Parathyroid adenoma (tissue), 2 donors: Measurements from ENCODE around the gene EEF1G.

Experiments used
- H2AFZ ChIP-seq: fragments of 300-600 bp; sonication (generic); one replicate; pipeline ENCODE4 v1.7.0; 2017; ENCODE audit warnings: antibody characterized with exemption, mild to moderate bottlenecking
- H3K27ac ChIP-seq: fragments of 300-600 bp; sonication (generic); one replicate; pipeline ENCODE4 v1.7.0; 2017
- H3K27me3 ChIP-seq: fragments of 300-600 bp; sonication (generic); one replicate; pipeline ENCODE4 v1.7.0; 2017; ENCODE audit warnings: low read length; ENCODE audit not compliant: control insufficient read depth, insufficient read depth
- H3K36me3 ChIP-seq: fragments of 300-600 bp; sonication (generic); one replicate; pipeline ENCODE4 v1.7.0; 2017; ENCODE audit warnings: low read length; ENCODE audit not compliant: control insufficient read depth, insufficient read depth
- H3K4me1 ChIP-seq: fragments of 300-600 bp; sonication (generic); one replicate; pipeline ENCODE4 v1.7.0; 2017; ENCODE audit warnings: control low read depth
- H3K4me2 ChIP-seq: fragments of 300-600 bp; sonication (generic); one replicate; pipeline ENCODE4 v1.7.0; 2017; ENCODE audit warnings: low read length
- H3K4me3 ChIP-seq: fragments of 300-600 bp; sonication (generic); one replicate; pipeline ENCODE4 v1.7.0; 2017; ENCODE audit warnings: low read depth, low read length
- H3K79me2 ChIP-seq: fragments of 300-600 bp; sonication (generic); one replicate; pipeline ENCODE4 v1.7.0; 2017; ENCODE audit warnings: control low read depth
- H3K9ac ChIP-seq: fragments of 300-600 bp; sonication (generic); one replicate; pipeline ENCODE4 v1.7.0; 2017; ENCODE audit warnings: mild to moderate bottlenecking
- H3K9me3 ChIP-seq: fragments of 300-600 bp; sonication (generic); one replicate; pipeline ENCODE4 v1.7.0; 2017; ENCODE audit warnings: low read length; ENCODE audit not compliant: control insufficient read depth
- TF ChIP-seq, protein P1 (sequence below): fragments of 300-600 bp; sonication (generic); IDR thresholded peaks from one replicate; pipeline ENCODE4 v1.7.0; 2017; ENCODE audit warnings: antibody characterized with exemption, mild to moderate bottlenecking
- donor health status: primary hyperparathyroidism.

The EEF1G gene

GRCh38 chr11:62611705-62612365, 38.1 kb upstream of the EEF1G start:
- Histone ChIP-seq H3K9ac (peak overlapping the region; percentile 37), H2AFZ (peak overlapping the region; percentile 73), H3K4me2 (peak overlapping the region; percentile 73), H3K9me3 (no peaks in the 10 kb centered on the region), H3K27me3 (no peaks in the 10 kb centered on the region), H3K4me3 (peak overlapping the region; percentile 63), H3K79me2 (no peaks in the 10 kb centered on the region), H3K27ac (peak overlapping the region; percentile 83), H3K36me3 (no peaks in the 10 kb centered on the region), H3K4me1 (no peaks in the 10 kb centered on the region)
- TF ChIP-seq, protein P1, sequence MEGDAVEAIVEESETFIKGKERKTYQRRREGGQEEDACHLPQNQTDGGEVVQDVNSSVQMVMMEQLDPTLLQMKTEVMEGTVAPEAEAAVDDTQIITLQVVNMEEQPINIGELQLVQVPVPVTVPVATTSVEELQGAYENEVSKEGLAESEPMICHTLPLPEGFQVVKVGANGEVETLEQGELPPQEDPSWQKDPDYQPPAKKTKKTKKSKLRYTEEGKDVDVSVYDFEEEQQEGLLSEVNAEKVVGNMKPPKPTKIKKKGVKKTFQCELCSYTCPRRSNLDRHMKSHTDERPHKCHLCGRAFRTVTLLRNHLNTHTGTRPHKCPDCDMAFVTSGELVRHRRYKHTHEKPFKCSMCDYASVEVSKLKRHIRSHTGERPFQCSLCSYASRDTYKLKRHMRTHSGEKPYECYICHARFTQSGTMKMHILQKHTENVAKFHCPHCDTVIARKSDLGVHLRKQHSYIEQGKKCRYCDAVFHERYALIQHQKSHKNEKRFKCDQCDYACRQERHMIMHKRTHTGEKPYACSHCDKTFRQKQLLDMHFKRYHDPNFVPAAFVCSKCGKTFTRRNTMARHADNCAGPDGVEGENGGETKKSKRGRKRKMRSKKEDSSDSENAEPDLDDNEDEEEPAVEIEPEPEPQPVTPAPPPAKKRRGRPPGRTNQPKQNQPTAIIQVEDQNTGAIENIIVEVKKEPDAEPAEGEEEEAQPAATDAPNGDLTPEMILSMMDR = no peak

- Histone ChIP-seq H3K36me3 (no peaks in the 10 kb centered on the region), H3K9me3 (no peaks in the 10 kb centered on the region), H2AFZ (peak overlapping the region; percentile 73), H3K4me3 (peak overlapping the region; percentile 63), H3K4me2 (peak overlapping the region; percentile 73), H3K9ac (no peak overlapping the region), H3K4me1 (no peaks in the 10 kb centered on the region), H3K79me2 (no peaks in the 10 kb centered on the region), H3K27me3 (no peaks in the 10 kb centered on the region), H3K27ac (peak overlapping the region; percentile 83)
- TF ChIP-seq, protein P1 = no peak
Observed at GRCh38 chr11:62610814-62611704, 37.4 kb upstream of the EEF1G start.

DNA sequence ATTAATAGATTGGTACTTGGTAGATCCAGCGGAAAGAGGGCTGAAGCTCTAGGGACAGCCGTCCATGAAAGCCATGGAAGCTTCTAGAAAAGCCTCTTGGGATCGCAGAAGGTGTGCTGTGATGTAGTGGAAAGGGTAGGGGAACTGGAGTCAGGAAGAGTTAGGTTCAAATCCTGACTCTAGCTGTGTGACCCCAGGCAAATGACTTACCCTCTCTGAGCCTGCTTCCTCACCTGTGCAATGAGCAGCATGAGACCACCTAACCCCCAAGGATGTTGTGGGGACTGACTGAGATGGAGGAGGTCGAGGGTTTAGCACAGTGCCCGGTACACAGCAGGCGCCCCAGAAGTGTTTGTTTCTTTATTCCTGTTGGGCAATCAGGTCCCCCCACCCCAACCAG, 36.7 kb upstream of the EEF1G start:
- Histone ChIP-seq H3K27me3 (no peaks in the 10 kb centered on the region), H3K9me3 (no peaks in the 10 kb centered on the region), H3K4me3 (no peak overlapping the region), H3K4me1 (no peaks in the 10 kb centered on the region), H3K27ac (no peak overlapping the region), H3K36me3 (no peaks in the 10 kb centered on the region), H2AFZ (no peak overlapping the region), H3K79me2 (no peaks in the 10 kb centered on the region), H3K4me2 (no peak overlapping the region), H3K9ac (no peak overlapping the region)
- TF ChIP-seq, protein P1 = no peak

GRCh38 chr11:62608776-62609175, 35.1 kb upstream of the EEF1G start:
- Histone ChIP-seq H3K27ac (no peak overlapping the region), H2AFZ (no peak overlapping the region), H3K79me2 (no peaks in the 10 kb centered on the region), H3K4me2 (no peak overlapping the region), H3K36me3 (no peaks in the 10 kb centered on the region), H3K4me1 (no peaks in the 10 kb centered on the region), H3K4me3 (no peak overlapping the region), H3K9ac (no peak overlapping the region), H3K9me3 (no peaks in the 10 kb centered on the region), H3K27me3 (no peaks in the 10 kb centered on the region)
- TF ChIP-seq, protein P1 = no peak
